DND-41 (cell line): Measurements from ENCODE around the gene FAM181B.

Experiments
- CTCF ChIP-seq: IDR thresholded peaks from 2 replicates; pipeline ENCODE4 v1.5.1; 2012; ENCODE audit warnings: borderline replicate concordance, low read length, moderate library complexity, mild to moderate bottlenecking; ENCODE audit not compliant: poor library complexity, severe bottlenecking; ENCODE audit errors: extremely low read depth
- EZH2 ChIP-seq: IDR thresholded peaks from 3 replicates; pipeline ENCODE4 v1.6.1; 2012; ENCODE audit warnings: borderline replicate concordance, low read depth, mild to moderate bottlenecking, moderate library complexity, low read length, inconsistent platforms; ENCODE audit not compliant: severe bottlenecking

DNA sequence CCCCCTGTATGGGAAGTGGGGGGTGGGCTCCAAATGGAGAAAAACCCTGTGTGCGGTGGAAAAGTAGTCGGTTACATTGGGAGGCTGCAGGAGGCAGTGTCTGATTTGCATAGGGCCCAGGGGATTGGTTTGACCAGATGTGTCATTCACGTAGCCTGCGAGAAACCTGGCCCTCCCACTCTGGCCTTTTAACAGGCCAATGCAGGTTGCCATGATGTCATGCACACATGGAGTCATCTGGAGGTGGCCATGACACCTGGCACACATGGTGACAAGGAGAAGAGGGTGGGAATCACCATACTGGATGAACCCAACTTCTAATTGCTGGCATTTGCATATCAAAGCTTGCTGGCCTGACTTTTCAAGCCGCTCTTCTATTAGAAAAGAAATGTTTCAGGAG is 50.6 kb downstream of the FAM181B start:
- TF ChIP-seq CTCF (no peak), EZH2 (no peak)
